GM12892 (cell line): ENCODE measurements around the gene ABHD4.

Experiments
- POLR2A ChIP-seq: IDR thresholded peaks from 2 replicates; pipeline ENCODE4 v1.6.1; 2011; ENCODE audit warnings: low read depth, low read length, control low read depth
- POLR2AphosphoS5 ChIP-seq: IDR thresholded peaks from 2 replicates; pipeline ENCODE4 v1.6.1; 2011; ENCODE audit warnings: low read depth, low read length, control low read depth
- TAF1 ChIP-seq: IDR thresholded peaks from 2 replicates; pipeline ENCODE4 v1.6.1; 2011; ENCODE audit warnings: low read depth, mild to moderate bottlenecking, control low read depth, low read length, borderline replicate concordance

GRCh38 chr14:22593601-22594000 is 4.5 kb upstream of the ABHD4 start:
- TF ChIP-seq TAF1: no peak
- TF ChIP-seq POLR2AphosphoS5: no peak
- no peak for TF ChIP-seq POLR2A
